ENCODE data around the gene MISP3. TPM values are rescaled to one million over a fixed set of nuclear protein-coding genes. Genes with fewer than 3 reads are reported as not detected.

Gene MISP3
- total and polyA plus RNA-seq, 2 donors = 0.94 to 2.9 TPM

DNA sequence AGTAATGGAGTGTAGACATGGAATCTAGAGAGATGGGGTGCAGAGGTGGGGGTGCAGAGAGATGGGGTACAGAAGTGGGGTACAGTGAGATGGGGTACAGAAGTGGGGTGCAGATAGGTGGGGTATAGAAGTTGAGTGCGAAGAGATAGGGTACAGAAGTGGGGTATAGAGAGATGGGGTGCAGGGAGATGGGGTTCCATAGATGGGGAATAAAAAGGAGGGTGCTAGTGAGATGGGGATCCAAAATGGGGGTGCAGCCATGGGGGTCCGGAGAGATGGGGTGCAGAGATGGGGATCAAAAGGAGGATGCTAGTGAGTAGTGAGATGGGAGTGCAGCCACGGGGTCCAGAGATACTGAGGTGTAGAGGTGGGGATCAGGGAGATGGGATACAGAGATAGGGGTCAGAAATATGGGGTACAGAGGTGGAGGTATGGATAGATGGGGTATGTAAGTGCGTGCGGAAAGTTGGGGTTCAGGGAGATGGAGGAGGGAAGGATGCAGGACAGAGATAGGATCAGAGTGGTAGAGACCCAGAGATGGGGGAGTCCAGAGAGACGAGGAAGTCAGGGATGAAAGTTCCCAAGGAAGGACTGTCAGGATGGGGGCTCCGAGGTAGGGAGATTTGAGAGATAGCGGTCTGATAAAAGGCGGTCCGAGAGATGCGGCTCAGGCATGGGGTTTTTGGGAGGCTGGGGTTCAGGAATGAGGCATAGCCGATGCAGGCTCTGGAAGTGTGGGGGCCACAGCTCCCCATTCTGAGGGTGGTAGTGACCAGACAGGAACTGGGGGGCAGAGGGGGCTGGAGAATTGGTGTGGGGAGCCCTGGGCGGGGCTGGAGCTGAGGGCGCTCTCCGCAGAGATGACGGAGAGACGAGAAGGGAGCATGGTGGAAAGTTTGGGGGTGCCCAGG is 14.1 kb upstream of the MISP3 start:
- no peaks in the 10 kb centered on the region for H3K36me3 ChIP-seq (ENCODE audit: control insufficient read depth in 2 of 2, insufficient read depth in 2 of 2, low read length in 1 of 2)
- no peaks in the 10 kb centered on the region for H3K9me3 ChIP-seq (ENCODE audit: control insufficient read depth in 2 of 2, insufficient read depth in 1 of 2, low read length in 1 of 2)
- peaks cover 0 to 10% of the 10 kb centered on the region in 2 donors for H3K4me1 ChIP-seq (ENCODE audit: control insufficient read depth in 2 of 2, insufficient read depth in 2 of 2, low read length in 2 of 2)
- WGBS = 26% methylated on average over 17 of the region's 17 CpGs
- DNase-seq (ENCODE audit: low read depth in 6 of 9, low spot score in 9 of 9) = no peak
- no peak overlapping the region for H3K27ac ChIP-seq (ENCODE audit: low read depth in 1 of 2, low read length in 1 of 2)
- no peak overlapping the region for H3K4me3 ChIP-seq (ENCODE audit: low read length in 2 of 2)
- H3K27me3 ChIP-seq (ENCODE audit: control insufficient read depth in 2 of 2, insufficient read depth in 1 of 2, low read length in 1 of 2) = peaks cover 22 to 79% of the 10 kb centered on the region in 2 donors

DNA sequence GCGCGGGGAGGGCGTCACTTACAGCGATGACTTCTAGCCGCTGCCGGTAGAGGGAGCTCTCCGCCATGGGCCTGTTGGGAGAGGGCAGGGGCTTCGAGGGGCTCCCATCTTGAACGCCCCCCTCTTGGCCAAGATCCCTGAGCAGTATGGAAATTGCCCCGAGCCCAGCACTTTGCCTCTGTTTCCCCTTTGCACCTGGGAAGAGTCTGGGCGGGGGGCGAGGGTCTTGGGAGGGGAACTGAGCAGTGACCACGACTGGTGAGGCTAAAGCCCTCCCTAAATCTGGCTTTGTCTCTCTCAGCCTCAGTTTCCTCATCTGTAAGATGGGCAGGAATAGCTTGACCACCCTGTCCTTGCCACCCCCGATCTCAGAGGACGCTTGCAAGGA is 13.5 kb upstream of the MISP3 start:
- WGBS = 22% methylated on average over 15 of the region's 15 CpGs

DNA sequence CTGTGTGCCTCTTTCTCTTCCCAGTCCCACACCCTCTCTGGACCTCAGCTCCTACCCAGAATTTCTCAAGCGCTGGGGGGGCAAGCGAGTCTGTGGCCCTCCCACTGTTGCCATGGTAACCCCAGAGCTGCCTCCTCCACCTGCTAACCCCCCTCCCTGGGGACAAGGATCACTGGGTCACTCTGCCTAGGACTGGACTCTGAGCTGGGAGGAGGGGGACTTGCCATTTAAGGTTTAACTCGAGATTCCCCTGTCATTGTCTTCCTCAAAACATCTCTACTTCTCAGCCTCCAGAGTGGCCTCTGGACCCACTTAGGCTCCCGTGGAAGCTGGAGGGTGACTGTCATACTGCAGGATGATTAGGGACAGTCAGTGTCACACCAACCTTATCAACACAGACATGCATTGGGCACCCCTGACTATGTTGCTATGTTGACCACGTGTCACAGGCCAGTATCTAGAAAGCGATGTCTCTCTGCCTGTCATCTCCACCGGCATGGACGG is 12.9 kb upstream of the MISP3 start:
- no peaks in the 10 kb centered on the region for H3K36me3 ChIP-seq (ENCODE audit: control insufficient read depth in 2 of 2, insufficient read depth in 2 of 2, low read length in 1 of 2)
- no peak overlapping the region for H3K4me3 ChIP-seq (ENCODE audit: low read length in 2 of 2)
- H3K27me3 ChIP-seq (ENCODE audit: control insufficient read depth in 2 of 2, insufficient read depth in 1 of 2, low read length in 1 of 2) = peaks cover 22 to 71% of the 10 kb centered on the region in 2 donors
- no peak for DNase-seq (ENCODE audit: low read depth in 6 of 9, low spot score in 9 of 9)
- H3K27ac ChIP-seq (ENCODE audit: low read depth in 1 of 2, low read length in 1 of 2) = no peak overlapping the region
- H3K4me1 ChIP-seq (ENCODE audit: control insufficient read depth in 2 of 2, insufficient read depth in 2 of 2, low read length in 2 of 2) = peaks cover 0 to 10% of the 10 kb centered on the region in 2 donors
- H3K9me3 ChIP-seq (ENCODE audit: control insufficient read depth in 2 of 2, insufficient read depth in 1 of 2, low read length in 1 of 2) = no peaks in the 10 kb centered on the region
- 68% methylated on average over 8 of the region's 8 CpGs for WGBS

More for the DNA sequence above, 13.5 kb upstream of the MISP3 start:
- Histone ChIP-seq H3K27ac (ENCODE audit: low read depth in 1 of 2, low read length in 1 of 2) (no peak overlapping the region), H3K9me3 (ENCODE audit: control insufficient read depth in 2 of 2, insufficient read depth in 1 of 2, low read length in 1 of 2) (no peaks in the 10 kb centered on the region), H3K4me1 (ENCODE audit: control insufficient read depth in 2 of 2, insufficient read depth in 2 of 2, low read length in 2 of 2) (peaks cover 0 to 10% of the 10 kb centered on the region in 2 donors), H3K27me3 (ENCODE audit: control insufficient read depth in 2 of 2, insufficient read depth in 1 of 2, low read length in 1 of 2) (peaks cover 22 to 77% of the 10 kb centered on the region in 2 donors), H3K36me3 (ENCODE audit: control insufficient read depth in 2 of 2, insufficient read depth in 2 of 2, low read length in 1 of 2) (no peaks in the 10 kb centered on the region), H3K4me3 (ENCODE audit: low read length in 2 of 2) (no peak overlapping the region)
- peak in 2 of 9 donors; percentile 36 to 42 for DNase-seq (ENCODE audit: low read depth in 6 of 9, low spot score in 9 of 9)

DNA sequence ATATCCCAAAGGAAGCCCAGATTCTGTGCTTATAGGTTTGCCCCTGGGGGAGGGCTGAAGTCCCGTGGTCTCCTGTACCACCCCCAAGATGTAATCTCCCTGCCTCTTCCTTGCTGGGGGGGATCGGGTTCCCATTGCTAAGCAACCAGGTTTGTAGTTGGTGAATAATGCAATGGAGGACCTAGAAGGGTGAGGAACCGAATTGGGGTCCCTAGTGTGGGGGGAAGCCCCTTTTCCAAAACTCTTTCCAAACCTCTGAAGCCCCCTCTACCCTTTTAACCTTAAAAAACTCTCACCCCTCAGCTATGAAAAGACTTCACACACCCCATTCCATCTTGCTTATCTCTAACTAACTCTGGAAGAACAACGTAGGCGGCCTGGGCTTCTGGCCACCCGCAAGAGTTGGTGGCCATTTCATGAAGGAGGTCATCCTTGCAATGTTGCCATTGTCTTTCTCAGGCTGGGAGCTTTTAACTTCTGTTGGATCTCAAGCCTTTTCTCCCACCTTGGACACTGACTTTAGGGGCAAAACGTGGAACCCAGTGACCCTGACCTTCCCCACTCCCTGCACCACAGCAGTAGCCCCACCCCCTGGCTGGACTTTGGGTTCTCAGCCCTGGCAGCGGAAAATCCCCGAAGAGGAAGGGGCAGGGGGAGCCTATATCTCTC is 11.4 kb upstream of the MISP3 start:
- no peak overlapping the region for H3K27ac ChIP-seq (ENCODE audit: low read depth in 1 of 2, low read length in 1 of 2)

DNA sequence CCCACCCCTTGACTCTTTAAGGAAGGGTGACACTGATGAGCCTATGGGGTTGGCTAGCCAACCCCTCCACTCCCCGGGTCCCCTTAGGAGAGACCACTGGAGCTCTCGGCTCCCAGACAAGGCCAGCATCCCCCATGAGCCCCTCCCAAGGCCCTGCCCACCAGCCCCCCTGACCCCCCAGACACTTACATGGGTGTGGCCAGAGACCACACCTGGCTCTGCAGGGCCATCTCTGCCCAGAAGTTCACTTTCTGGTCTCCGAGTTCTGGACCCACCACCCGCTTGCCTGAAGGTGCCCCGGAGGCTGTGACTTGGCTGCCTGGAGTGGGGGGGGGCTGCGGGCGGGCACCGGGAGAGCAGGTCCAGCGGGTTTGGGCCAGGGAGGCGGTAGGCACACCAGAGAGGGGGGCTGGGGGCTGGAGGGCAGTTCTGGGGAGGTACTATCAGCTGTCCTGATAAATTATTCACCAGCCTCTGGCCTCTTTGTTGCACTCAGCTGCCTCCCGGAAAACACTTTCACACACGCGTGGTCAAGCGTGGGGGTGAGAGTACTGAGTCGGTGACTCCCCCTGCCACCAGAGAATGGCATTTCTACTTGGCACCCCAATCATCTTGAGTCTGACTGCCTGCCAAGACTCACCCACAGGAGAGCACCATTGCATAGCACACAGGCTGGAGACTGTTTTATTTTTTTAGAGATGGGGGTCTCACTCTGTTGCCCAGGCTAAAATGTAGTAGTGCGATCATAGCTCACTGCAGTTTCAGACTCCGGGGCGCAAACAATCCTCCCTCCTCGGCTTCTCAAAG is 10.6 kb upstream of the MISP3 start, which contains the start of gene PALM3:
TSS of gene PALM3 (minus strand) at position 326 of the 807 bp plus-strand sequence. CDS start at position 230, 96 bp downstream.
- no peak for DNase-seq (ENCODE audit: low read depth in 6 of 9, low spot score in 9 of 9)
- H3K27ac ChIP-seq (ENCODE audit: low read depth in 1 of 2, low read length in 1 of 2) = no peak within 1 kb of the TSS
- no peak within 1 kb of the TSS for H3K4me3 ChIP-seq (ENCODE audit: low read length in 2 of 2)

More for the DNA sequence above, 11.4 kb upstream of the MISP3 start:
- no peak for DNase-seq (ENCODE audit: low read depth in 6 of 9, low spot score in 9 of 9)
- Histone ChIP-seq H3K27me3 (ENCODE audit: control insufficient read depth in 2 of 2, insufficient read depth in 1 of 2, low read length in 1 of 2) (peaks cover 21 to 57% of the 10 kb centered on the region in 2 donors), H3K4me1 (ENCODE audit: control insufficient read depth in 2 of 2, insufficient read depth in 2 of 2, low read length in 2 of 2) (peaks cover 0 to 10% of the 10 kb centered on the region in 2 donors), H3K9me3 (ENCODE audit: control insufficient read depth in 2 of 2, insufficient read depth in 1 of 2, low read length in 1 of 2) (no peaks in the 10 kb centered on the region), H3K4me3 (ENCODE audit: low read length in 2 of 2) (no peak overlapping the region), H3K36me3 (ENCODE audit: control insufficient read depth in 2 of 2, insufficient read depth in 2 of 2, low read length in 1 of 2) (no peaks in the 10 kb centered on the region)
- WGBS = 69% methylated on average over 9 of the region's 9 CpGs

DNA sequence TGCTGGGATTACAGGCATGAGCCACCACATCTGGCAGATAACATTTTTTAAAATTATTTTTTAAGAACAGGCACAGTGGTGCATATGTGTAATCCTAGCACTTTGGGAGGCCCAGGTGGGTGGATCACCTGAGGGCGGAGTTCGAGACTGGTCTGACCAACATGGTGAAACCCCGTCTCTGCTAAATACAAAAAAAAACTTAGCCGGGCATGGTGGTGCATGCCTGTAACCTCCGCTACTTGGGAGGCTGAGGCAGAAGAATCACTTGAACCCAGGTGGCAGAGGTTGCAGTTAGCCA is 10.1 kb upstream of the MISP3 start:
- peaks cover 11 to 45% of the 10 kb centered on the region in 2 donors for H3K27me3 ChIP-seq (ENCODE audit: control insufficient read depth in 2 of 2, insufficient read depth in 1 of 2, low read length in 1 of 2)
- peaks cover 0 to 10% of the 10 kb centered on the region in 2 donors for H3K4me1 ChIP-seq (ENCODE audit: control insufficient read depth in 2 of 2, insufficient read depth in 2 of 2, low read length in 2 of 2)
- H3K4me3 ChIP-seq (ENCODE audit: low read length in 2 of 2) = no peak overlapping the region
- no peak overlapping the region for H3K27ac ChIP-seq (ENCODE audit: low read depth in 1 of 2, low read length in 1 of 2)
- no peaks in the 10 kb centered on the region for H3K36me3 ChIP-seq (ENCODE audit: control insufficient read depth in 2 of 2, insufficient read depth in 2 of 2, low read length in 1 of 2)
- no peak for DNase-seq (ENCODE audit: low read depth in 6 of 9, low spot score in 9 of 9)
- WGBS = 92% methylated on average over 5 of the region's 5 CpGs
- no peaks in the 10 kb centered on the region for H3K9me3 ChIP-seq (ENCODE audit: control insufficient read depth in 2 of 2, insufficient read depth in 1 of 2, low read length in 1 of 2)

More for the DNA sequence above, 10.6 kb upstream of the MISP3 start, which contains the start of gene PALM3:
- Histone ChIP-seq H3K27me3 (ENCODE audit: control insufficient read depth in 2 of 2, insufficient read depth in 1 of 2, low read length in 1 of 2) (peaks cover 17 to 50% of the 10 kb centered on the region in 2 donors), H3K9me3 (ENCODE audit: control insufficient read depth in 2 of 2, insufficient read depth in 1 of 2, low read length in 1 of 2) (no peaks in the 10 kb centered on the region), H3K36me3 (ENCODE audit: control insufficient read depth in 2 of 2, insufficient read depth in 2 of 2, low read length in 1 of 2) (no peaks in the 10 kb centered on the region), H3K4me1 (ENCODE audit: control insufficient read depth in 2 of 2, insufficient read depth in 2 of 2, low read length in 2 of 2) (peaks cover 0 to 10% of the 10 kb centered on the region in 2 donors)
- 85% methylated on average over 19 of the region's 19 CpGs for whole genome bisulfite sequencing

DNA sequence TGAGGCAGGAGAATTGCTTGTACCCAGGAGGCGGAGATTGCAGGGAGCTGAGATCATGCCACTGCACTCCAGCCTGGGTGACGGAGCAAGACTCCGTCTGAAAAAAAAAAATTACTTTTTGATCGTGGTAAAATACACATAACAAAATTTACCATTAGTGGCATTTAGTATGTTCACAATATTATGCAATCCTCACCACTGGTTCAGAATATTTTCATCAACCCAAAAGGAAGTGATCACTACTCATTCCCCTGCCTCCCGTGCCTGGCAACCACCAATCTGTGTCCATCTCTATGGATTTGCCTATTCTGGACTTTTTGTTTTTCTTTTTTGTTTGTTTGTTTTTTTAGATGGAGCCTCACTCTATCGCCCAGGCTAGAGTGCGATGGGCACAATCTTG is 9.5 kb upstream of the MISP3 start:
- H3K9me3 ChIP-seq (ENCODE audit: control insufficient read depth in 2 of 2, insufficient read depth in 1 of 2, low read length in 1 of 2) = no peaks in the 10 kb centered on the region
- 90% methylated on average over 7 of the region's 7 CpGs for WGBS
- H3K27ac ChIP-seq (ENCODE audit: low read depth in 1 of 2, low read length in 1 of 2) = no peak overlapping the region
- peaks cover 0 to 4% of the 10 kb centered on the region in 2 donors for H3K4me1 ChIP-seq (ENCODE audit: control insufficient read depth in 2 of 2, insufficient read depth in 2 of 2, low read length in 2 of 2)
- no peak for DNase-seq (ENCODE audit: low read depth in 6 of 9, low spot score in 9 of 9)
- H3K27me3 ChIP-seq (ENCODE audit: control insufficient read depth in 2 of 2, insufficient read depth in 1 of 2, low read length in 1 of 2) = peaks cover 7 to 40% of the 10 kb centered on the region in 2 donors
- no peak overlapping the region for H3K4me3 ChIP-seq (ENCODE audit: low read length in 2 of 2)
- H3K36me3 ChIP-seq (ENCODE audit: control insufficient read depth in 2 of 2, insufficient read depth in 2 of 2, low read length in 1 of 2) = no peaks in the 10 kb centered on the region

DNA sequence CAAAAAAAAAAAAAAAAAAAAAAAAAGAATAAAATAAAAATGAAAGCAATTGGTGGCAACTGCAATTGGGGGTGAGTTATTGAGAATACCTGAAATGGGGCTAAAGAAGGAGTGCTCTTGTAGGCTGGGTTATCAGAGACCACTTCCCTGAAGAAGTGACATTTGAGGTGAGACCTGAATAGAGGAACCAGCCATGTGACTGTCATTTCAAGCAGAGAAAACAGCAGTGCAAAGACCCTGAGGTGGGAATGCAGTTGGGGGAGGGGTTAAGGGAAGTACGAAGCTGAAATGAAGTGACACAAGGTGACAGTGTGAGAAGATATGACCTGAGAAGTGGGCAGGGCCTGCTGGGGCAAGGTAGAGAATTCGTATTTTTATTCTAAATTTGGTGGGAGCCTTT is 6.5 kb upstream of the MISP3 start:
- no peak for DNase-seq (ENCODE audit: low read depth in 6 of 9, low spot score in 9 of 9)
- Histone ChIP-seq H3K4me3 (ENCODE audit: low read length in 2 of 2) (no peak overlapping the region), H3K36me3 (ENCODE audit: control insufficient read depth in 2 of 2, insufficient read depth in 2 of 2, low read length in 1 of 2) (no peaks in the 10 kb centered on the region), H3K27ac (ENCODE audit: low read depth in 1 of 2, low read length in 1 of 2) (no peak overlapping the region), H3K9me3 (ENCODE audit: control insufficient read depth in 2 of 2, insufficient read depth in 1 of 2, low read length in 1 of 2) (no peaks in the 10 kb centered on the region), H3K4me1 (ENCODE audit: control insufficient read depth in 2 of 2, insufficient read depth in 2 of 2, low read length in 2 of 2) (no peaks in the 10 kb centered on the region), H3K27me3 (ENCODE audit: control insufficient read depth in 2 of 2, insufficient read depth in 1 of 2, low read length in 1 of 2) (peaks cover 0 to 20% of the 10 kb centered on the region in 2 donors)
- 79% methylated on average over 2 of the region's 2 CpGs for WGBS

All from thymus (tissue), 11 donors.